Daoy (cell line): Measurements from ENCODE around the gene TECPR2. TPM values are rescaled to one million over a fixed set of nuclear protein-coding genes. Genes with fewer than 3 reads are reported as not detected.

Experiments used
- DNase-seq: peaks from one replicate; pipeline ENCODE4 v3.0.0-alpha.2; 2015; ENCODE audit warnings: low read depth
- total RNA-seq: library from RNA; depleted of rRNA; stranded (reverse); fragments of >200 nt; shearing (Covaris generic); gene quantifications from 2 replicates; pipeline ENCODE4 v1.2.3, GENCODE V29; 2014

TECPR2 gene
- total RNA-seq, 1 experiment from 2014 or later, result 15.3 TPM

DNA sequence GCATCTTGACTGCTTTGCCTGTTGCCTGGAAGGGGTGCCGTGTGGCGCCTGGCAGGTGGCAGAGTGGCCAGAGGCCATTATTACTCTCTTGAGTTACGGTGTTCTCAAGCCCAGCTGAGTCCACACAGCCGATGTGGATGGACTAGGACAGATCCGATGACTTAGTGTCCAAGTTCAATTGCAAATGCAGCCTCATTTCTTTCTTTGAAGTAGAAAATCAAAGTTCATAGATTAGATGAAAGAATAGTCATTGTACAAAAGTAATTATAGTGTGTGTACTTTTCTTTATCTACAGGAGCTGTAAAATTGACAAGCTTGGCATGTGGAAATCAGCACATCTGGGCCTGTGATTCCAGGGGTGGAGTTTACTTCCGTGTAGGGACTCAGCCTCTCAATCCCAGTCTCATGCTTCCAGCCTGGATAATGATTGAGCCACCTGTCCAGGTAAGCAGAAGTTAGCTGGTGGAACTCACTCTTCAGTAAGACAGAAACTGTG lies 102.2 kb downstream of the TECPR2 start:
- no peak for DNase-seq

DNA sequence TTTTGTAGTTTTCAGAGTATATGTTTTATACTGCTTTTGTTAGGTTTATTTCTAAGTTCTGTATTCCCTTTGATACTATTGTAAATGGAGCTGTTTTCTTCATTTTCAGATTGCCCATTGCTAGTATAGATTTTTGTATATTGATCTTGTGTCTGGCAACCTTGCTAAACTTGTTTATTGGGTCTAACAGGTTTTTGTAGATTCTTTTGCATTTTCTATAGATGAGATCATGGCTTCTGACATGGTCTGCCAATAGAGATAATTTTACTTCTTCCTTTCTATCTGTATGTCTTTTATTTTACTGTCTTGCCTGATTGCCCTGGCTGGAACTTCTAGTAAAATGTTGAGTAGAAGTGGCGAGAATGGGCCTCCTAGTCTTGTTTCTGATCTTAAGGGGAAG lies 106.5 kb downstream of the TECPR2 start:
- no peak for DNase-seq

DNA sequence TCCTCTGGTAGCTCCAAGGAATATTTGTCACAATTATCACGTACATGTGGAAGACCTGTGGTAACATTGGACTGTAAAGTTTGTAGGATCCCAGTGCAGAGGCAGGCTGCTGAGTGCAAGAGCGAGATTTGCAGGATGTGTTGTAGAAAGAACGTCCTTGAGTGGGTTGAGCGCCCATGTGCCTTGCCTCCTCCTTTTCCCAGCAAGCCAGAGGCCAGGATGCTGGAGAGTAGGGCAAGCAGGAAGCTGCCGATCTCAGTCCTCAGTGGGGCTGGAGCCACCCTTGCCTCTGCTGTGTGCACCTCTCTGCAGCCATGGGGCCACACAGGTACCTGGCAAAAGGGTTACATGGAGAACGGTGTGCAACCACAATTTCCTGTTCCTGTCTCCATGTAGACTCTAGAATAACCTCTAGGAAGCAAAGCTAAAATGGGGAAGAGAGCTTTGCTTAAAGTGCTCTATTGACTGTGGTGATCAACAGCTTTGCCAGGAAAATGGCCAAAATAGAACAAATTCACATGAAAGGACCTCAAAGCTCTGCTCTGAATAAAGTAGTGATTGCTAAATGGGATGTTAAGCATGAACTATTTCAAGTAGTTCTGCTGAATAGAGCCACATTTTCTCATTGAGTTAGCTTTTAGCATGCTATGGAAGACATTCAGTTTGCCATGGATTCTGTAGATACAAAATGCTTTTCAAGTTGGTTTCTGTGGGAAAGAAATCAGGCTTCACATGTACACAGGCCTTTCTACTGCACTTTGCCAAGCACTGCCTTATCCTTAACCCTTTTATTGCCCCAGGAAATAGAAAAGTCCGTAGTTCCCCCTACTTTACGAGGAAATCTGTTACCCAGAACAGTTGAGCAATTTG lies 109.4 kb downstream of the TECPR2 start:
- DNase-seq, result no peak

DNA sequence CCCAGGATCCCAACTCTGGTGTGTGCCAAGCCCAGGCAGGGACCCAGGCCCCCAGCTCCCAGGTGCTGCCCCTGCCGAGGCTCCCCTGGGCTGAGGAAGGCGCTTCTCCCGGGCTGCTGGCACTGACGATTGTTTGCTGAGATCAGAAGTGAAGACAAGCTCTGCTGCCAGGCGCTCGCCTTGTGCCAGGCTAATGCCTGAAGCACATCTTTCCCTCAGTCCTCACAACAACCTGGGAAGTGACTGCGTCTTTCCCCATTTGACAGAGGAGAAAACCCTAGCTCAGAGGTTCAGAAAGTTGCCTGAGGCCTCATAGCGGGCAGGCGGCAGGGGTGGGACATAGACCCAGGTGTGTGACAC lies 110.0 kb downstream of the TECPR2 start:
- no peak for DNase-seq

DNA sequence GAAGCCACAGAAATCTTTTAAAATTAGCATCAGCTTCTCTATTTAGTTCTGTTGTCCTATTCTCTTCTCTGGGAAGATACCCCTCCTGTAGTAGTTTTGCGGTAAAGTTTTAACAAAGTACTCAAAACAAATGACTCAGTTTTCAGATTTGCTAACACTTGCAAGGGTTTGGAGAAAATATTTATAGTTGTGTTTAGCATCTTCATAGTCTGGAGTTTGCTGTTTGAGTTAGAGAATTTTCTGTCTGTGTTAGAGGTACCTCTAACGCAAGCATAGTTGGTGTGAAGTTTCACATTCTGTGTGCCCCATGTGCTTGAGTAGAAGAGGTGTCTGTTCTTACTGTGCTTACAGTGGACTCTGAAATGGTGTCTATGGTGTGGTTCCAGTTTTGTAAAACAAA lies 110.8 kb downstream of the TECPR2 start:
- DNase-seq, result no peak

DNA sequence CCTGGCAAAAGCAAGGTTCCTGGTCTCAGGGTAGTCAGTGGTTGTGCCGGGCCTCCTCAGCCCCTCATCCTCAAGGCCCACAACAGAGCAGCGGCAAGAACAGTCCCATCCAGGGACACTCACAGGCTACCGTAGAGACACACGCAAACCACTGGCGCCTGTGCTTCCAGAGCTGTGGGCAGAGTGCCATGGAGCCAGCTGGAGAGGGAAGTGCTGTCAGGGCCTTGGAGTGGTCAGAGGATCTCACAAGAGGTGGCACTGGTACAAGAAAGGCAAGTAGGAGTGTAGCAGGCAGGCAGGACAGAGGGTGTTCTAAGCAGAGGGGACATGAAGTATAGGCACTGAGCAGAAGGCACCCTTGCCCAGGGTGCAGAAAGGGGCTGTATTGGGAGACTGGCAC lies 112.2 kb downstream of the TECPR2 start:
- no peak for DNase-seq

DNA sequence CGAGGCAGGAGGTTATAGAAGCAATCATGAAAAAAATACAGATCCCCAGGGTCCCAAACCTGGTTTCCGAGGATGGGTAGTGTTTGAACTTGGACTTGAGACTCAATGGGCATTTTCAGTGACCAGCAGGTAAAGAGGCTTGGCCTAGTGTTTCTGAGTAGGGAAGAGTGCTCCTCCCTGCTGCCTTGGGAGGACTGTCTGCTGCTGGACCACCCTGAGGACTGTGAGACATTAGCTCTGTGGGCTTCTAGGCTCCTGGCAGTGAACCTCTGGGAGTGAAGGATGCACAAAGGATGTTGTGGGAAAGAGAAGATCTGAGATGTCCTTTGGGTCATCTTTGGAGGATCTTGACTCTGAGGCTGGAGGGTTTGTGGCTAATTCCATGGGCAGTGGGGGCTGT lies 116.4 kb downstream of the TECPR2 start:
- DNase-seq, result no peak

DNA sequence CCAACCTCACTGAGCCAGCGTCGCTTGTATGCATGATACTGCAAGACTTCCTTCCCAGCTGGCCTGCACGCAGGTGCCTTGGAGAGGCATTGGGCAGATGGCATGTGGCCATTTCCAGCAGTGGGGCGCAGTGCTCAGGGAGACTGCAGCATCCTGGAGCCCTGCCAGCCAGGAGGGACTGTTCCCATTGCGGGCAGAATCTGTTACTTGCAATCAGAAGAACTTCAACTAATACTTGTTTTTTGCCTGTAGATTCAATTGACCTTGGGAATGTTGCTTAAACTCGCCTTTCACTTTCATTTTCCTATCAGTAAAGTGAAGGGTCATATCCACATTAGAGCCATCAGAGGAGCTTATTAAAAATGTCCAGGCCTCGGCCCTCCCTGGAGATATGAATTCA lies 117.0 kb downstream of the TECPR2 start:
- DNase-seq, result no peak

DNA sequence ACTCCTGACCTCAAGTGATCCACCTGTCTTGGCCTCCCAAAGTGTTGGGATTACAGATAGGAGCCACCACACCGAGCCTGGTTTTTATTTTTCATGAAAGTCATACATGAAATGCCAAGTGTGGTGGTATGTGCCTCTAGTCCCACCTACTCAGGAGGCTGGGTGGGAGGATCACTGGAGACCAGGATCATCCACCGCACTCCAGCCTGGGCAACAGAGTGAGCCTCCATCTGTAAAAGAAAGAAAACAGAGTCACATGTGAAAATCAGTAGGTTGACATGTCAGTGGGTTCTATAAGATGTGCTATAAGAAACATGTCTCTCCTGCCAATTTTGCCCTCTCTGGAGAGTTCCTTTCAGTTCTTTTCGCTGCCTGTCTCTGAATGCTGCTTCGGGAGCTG lies 118.6 kb downstream of the TECPR2 start:
- no peak for DNase-seq

DNA sequence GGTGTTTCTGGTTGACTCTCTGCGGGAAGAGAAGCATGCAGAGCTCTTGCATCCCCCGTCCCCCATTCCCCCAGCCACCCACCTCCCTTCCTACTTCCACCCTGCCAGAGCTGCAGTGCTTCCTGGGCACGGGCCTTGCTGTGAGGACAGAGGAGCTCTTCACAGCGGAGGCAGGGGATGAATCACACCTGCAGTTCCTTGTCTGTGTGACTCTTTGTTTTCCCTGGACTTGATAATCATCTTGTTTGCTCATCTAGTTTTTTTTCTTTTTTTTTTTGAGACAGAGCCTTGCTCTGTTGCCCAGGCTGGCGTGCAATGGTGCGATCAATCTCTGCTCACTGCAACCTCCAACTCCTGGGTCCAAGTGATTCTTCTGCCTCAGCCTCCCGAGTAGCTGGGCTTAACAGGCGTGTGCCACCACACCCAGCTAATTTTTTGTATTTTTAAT lies 119.1 kb downstream of the TECPR2 start:
- peak; percentile 68 for DNase-seq

DNA sequence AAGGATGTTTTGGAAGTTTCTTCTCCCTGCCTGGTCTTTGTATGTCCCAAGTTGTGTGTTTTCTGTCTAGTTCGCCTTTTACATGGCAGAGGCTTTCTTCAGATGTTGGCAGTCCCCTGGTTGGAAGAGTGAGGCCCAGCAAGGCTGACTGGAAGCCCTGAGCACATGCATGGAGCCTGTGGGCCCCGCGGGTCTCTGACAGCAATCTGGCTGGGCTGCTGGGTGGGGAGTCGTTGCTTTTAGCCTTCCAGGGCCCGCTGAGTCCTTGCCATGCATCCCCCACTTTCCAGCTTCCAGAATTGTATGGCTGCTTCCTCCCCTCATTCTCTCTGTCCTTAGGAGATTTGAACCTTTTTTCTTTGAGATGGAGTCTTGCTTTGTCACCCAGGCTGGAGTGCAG lies 121.6 kb downstream of the TECPR2 start:
- DNase-seq, result no peak

DNA sequence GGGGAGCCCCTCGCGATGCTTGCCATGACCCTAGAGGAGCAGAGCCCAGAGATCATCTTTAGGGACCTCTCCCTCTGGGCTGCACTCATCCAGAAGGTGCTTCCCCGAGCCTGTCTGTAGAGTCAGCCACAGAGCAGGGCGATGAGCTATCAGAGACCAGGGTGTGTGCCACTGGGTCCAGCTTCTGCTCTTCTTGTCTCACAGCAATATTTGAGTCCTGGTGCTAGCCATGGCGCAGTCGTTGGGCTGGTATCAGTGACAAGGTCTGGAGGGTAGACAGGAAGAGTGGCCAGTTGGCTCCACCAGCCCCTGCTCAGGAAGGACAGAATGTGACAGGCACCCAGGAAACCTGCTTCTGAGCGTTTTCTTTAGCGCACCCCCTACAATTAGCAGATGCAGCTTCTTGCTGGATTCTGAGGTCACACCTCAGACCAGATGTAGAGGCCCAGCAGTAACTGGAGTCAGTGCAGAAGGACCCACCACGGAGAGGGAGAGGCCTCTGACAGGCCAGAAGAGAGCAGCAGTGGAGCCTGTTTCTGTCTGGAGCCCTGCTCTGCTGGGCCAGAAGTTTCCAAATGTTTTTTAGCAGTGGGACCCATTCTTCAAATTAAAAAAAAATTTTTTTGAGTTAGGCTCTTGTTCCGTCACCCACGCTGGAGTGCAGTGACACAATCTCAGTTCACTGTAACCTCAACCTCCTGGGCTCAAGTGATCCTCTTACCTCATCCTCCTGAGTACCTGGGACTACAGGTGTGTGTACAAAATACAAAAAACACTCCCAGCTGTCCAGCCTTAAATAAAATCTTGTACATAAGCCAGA lies 123.2 kb downstream of the TECPR2 start:
- DNase-seq, result no peak

DNA sequence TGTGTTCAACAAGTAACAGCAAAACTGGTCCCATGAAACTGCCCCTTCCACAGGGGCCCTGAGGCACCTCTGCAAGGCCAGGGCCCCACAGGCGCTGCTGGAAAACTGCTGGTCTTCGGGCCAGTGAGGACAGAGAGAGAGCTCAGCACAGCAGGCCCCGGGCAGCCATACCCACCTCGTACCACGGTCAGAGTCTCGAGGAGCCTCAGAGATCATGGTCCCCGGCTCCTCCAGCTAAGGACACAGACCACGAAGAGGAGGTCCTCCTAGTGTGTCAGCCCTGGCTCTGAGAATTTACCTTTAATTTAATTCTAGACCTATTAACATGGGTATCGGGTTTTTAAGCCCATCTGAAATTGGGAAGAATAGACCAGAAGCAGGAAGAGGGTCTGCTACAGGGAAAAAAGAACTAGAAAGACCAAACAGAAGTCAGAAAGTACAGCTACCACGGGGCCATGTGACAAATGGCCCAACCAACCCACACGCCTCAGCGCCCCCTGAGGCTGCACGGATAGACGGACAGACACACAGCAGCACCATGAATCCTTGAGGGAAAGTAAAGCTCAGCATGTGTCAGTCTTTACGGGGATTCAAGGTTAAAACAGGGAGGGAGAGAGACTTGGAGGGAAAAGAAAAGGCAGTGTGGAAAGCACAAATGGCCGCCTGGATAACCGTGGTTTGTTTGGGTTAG lies 123.9 kb downstream of the TECPR2 start:
- no peak for DNase-seq

DNA sequence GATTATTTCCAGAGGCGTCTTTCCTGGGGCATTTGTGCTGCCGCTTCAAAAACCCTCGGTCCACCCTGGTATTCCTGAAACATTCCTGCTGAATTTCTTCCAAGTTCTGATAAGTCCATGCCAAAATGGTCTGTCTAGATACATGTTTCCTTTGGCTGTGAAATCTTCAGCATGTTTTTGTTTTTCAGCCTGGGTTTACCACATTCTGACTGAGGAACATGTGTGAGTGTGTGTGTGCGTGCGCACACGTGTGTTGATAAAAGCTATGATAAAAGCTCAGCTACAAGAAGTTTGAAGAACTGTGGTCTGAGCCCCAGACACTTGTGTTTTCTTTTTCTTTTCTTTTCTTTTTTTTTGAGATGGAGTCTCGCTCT lies 124.5 kb downstream of the TECPR2 start:
- no peak for DNase-seq

DNA sequence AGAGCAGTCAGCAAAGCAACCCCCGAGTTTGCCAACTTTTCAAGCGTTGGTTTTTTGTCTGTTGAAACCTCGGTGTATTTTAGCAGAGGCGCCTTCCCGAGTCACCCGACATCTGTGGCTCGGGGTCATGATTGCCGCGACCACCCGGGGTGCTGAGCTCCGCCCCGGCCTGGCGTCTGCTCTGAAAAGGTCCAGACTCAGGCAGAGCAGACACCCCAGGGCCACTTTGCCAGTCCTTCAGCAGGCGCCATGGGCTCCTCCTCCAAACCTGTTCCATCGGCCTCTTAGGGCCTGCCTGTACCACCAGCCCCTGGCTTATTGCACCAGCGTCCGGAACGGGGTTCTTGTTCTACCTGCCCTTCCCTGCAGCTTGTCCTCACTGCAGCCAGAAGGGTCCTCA lies 127.7 kb downstream of the TECPR2 start:
- no peak for DNase-seq

DNA sequence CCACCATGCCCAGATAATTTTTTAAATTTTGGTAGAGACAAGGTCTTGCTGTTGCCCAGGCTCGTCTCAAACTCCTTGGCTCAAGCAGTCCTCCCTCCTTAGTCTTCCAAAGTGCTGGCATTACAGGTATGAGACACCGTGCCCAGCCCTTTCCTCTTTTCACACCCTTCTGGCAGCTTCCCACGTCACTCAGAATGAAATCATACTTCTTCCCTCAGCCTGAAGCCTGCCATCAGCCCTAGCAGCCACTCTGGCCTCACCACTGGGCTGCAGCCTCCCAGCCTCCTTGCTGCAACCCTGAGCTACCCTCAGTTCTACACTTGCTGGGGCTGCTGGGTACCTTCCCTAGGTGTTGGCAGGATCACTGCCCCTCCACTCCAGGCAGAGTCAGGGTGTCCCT lies 128.6 kb downstream of the TECPR2 start:
- no peak for DNase-seq

DNA sequence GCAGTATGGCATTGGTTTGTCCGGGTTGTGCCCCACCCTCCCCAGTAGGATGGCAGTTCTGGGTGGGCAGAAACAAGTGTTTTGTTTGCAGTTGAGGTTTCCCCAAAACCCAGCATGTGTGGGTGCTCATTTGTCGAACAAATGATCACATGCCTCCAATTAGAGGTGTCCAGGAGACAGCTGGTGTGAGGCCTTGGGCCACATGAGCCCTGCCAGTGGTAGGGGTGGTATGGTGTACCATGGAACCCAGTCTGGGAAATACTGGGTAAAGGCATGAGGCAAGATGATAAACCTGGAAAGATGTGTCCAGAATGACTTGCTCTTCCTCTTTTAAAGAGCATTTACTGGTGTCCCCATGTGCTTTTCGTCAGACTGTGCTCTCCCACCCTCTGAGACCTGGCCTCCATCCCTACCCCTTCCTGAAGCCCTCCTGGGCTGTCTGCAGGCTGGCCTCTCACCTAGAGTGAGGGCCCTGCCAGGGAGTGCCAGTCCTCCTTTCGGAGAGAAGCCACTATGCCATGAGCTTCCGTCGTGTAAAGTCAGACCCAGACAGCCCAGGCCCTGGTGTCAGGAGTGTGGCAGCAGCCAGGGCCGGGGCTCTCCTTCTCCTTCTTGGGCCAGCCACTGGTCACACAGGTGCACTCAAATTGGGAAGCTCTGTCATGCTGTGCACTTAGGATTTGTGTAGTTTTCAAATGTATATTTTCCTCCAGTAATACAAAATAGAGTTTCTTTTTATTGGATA lies 129.2 kb downstream of the TECPR2 start:
- no peak for DNase-seq

DNA sequence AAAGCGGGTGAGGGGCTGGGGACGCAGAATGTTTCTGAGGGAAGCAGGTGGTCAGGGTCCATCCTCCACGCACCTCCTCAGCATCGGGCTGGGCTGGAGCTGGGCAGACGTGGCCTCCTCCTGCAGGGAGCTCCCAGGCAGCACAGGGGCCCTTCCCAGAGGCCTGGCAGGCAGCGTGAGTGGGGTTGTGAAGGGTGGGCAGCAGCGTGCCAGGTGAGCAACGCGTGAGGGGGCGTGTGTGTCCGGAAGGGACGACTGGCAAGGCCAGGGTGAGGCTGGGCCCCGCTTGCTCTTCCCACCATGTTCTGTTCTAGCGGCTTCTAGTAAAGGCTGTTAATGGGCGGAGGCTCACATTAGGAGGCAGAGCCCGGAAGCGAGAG lies 129.8 kb downstream of the TECPR2 start:
- no peak for DNase-seq

DNA sequence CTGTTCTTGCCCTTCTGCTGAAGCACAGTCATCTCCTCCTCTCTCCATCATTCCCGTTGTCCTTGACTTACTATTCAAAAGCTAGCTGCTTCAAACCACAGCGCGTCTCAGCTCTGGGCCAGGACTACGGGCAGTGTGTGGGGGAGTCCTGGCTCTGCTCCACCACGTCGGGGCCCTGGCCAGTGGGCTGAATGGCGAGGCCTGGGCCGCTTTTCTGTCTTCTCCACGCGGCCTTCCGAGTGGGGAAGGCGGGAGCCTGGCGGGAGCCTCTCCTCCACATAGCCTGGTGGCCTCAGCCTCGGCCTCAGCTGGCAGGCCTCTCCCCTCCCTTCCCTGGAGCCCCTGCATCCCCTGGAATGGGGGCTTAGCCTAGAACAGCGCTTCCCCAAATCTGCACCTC lies 130.4 kb downstream of the TECPR2 start:
- no peak for DNase-seq

DNA sequence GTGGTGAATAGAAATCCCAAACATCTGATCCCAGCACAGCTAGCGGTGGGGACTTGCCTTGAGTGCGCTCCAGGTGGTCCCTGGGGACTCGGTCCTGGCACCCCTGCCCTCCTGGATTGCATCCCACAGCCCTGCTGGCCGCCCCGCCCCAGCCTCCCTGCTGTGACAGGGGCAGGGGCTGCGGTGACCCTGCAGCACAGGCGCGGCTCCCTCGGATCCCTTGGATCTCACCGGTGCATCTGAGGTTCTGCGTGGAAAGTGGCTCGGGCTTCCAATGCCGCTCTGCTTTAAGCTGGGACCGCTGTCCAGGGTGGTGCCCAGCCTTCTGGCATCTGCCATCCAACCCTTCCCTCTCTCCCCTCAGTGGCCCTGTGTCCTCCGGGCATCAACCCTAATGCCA lies 130.8 kb downstream of the TECPR2 start:
- no peak for DNase-seq

DNA sequence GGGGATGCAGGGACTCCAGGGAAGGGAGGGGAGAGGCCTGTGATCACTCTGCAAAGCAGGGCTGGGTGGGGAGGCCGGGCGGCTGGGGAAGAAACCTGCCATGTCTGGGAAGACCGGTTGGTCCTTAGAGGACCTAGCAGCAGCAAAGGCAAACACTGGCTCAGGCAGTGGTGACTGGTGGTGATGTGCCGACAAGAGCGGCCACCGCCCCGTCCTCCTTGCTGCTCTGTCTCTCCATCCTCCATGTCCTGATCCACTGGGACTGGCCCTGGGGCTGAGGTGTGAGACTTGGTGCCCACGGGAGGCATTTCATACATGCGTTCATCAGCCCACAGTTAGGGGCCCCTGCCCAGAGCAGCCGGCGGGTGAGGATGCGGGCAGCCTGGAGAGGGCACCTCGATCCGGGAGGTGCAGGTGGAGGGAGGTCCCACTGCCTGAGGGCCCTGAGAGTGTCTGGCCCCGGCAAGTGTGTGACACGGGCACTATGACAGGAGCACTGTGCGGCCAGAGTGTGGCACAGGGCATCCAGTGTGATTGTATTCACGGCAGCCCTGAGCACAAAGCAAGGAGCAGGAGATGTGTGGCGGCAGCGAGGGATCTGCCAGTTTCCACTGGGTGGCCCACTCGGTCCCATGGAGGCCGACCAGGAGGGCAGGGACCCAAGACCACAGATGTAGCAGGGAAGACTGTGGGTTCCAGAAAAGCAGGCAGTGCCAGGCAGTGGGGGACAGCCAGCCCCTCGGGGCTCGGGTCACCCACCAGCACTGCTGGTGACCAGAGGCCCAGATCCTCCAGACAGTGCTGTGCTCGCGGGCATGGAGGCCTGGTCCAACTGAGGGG lies 133.0 kb downstream of the TECPR2 start:
- DNase-seq, result no peak
